ENCODE results near the gene NUDT16L1. TPM values are rescaled to one million over a fixed set of nuclear protein-coding genes. Genes with fewer than 3 reads are reported as not detected.

The NUDT16L1 gene
- total and polyA plus RNA-seq, 2 of the 13 experiments (the other 11 are each of a cell fraction or from before 2014, with no cell fraction given) = 28.0 to 40.5 TPM

DNA sequence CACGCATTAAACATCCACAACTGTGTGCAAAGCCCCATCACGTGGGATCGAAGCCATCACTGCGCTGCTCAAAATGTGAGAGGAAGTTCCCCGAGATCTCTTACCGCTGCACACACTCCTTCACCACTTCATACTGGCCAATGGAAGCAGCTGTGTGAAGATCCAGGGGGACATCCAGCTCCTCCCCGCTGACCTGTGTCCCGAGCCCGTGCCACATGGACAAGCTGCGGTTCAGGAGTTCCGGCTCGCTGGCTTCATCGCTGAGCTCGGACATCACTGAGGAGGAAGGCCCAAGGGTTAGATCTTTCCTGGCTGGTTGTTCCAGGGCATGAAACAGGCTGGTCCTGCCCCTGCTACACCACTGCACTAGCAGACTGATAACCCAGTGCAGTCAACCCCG lies 36.5 kb downstream of the NUDT16L1 start:
- Histone ChIP-seq H3K27ac (ENCODE audit: extremely low read length, insufficient read depth, low read length) (no peak overlapping the region), H2AFZ (ENCODE audit: low read length) (no peak overlapping the region), H3K79me2 (ENCODE audit: insufficient read depth, low read length) (peaks cover 21% of the 10 kb centered on the region), H3K36me3 (replicated peaks in 1 of 2; ENCODE audit: control insufficient read depth in 1 of 2, insufficient read depth in 2 of 2, low read length in 2 of 2) (peaks cover 9 to 30% of the 10 kb centered on the region in 2 experiments), H3K4me1 (ENCODE audit: insufficient read depth, low read length) (peaks cover 13% of the 10 kb centered on the region), H3K4me2 (ENCODE audit: low read depth, low read length) (no peak overlapping the region), H3K27me3 (ENCODE audit: control insufficient read depth in 1 of 2, insufficient read depth in 2 of 2, low read length in 2 of 2) (no peaks in the 10 kb centered on the region; a peak in 2 of 5 replicates), H3K9ac (ENCODE audit: insufficient read depth, low read depth, low read length) (no peak overlapping the region), H3K4me3 (replicated peaks in 1 of 3; ENCODE audit: insufficient read depth in 1 of 3, low read depth in 2 of 3, low read length in 3 of 3) (no peak overlapping the region), H4K20me1 (ENCODE audit: insufficient read depth, low read length) (no peaks in the 10 kb centered on the region), H3K9me3 (ENCODE audit: low read length) (no peaks in the 10 kb centered on the region)
- in situ Hi-C loops (cut with HindIII; ENCODE audit: extremely low pct_ligation_motif_present, low pct_unique_long_range_greater_than_20kb) (no loop called here), intact Hi-C loops (cut with micrococcal nuclease; ENCODE audit: unreplicated experiment) (loop anchor here (5.0 kb wide), 1 partner anchor 72 kb away; the partner anchor contains the start of gene ROGDI)
- CTCF ChIA-PET (ENCODE audit: low intra/inter-chr PET ratio, low total read pairs) = no interaction called here
- no peak for DNase-seq (ENCODE audit: low spot score)
- no peak for FAIRE-seq
- BruUV-seq (replicated peaks) = no TSS peak
- 95% methylated on average over 11 of the region's 15 CpGs for WGBS (ENCODE audit: low lambda C conversion rate)
- ATAC-seq = no peak
- TF ChIP-seq NCOA1 (CRISPR knock-in tag; IDR thresholded peaks at IDR 0.05) (no peak), DR1 (CRISPR knock-in tag; IDR thresholded peaks at IDR 0.05) (no peak), ZFX (CRISPR knock-in tag; IDR thresholded peaks at IDR 0.05; ENCODE audit: low read depth) (no peak), MYNN (CRISPR knock-in tag; IDR thresholded peaks at IDR 0.05; ENCODE audit: low read depth) (no peak), BCL6 (CRISPR knock-in tag; IDR thresholded peaks at IDR 0.05) (no peak), KLF6 (CRISPR knock-in tag; IDR thresholded peaks at IDR 0.05) (no peak), ZNF24 (IDR thresholded peaks at IDR 0.05) (no peak), ZFP82 (CRISPR knock-in tag; IDR thresholded peaks at IDR 0.05; ENCODE audit: borderline replicate concordance) (no peak), ZEB1 (IDR thresholded peaks at IDR 0.05; ENCODE audit: insufficient replicate concordance, low read depth) (no peak)
- TF ChIP-seq, protein P1, sequence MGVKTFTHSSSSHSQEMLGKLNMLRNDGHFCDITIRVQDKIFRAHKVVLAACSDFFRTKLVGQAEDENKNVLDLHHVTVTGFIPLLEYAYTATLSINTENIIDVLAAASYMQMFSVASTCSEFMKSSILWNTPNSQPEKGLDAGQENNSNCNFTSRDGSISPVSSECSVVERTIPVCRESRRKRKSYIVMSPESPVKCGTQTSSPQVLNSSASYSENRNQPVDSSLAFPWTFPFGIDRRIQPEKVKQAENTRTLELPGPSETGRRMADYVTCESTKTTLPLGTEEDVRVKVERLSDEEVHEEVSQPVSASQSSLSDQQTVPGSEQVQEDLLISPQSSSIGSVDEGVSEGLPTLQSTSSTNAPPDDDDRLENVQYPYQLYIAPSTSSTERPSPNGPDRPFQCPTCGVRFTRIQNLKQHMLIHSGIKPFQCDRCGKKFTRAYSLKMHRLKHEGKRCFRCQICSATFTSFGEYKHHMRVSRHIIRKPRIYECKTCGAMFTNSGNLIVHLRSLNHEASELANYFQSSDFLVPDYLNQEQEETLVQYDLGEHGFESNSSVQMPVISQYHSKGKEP (CRISPR knock-in tag; IDR thresholded peaks at IDR 0.05) = no peak
- POLR2A ChIA-PET = no interaction called here

Measured in HepG2 (cell line).